ENCODE data around the gene TTLL5. TPM values are rescaled to one million over a fixed set of nuclear protein-coding genes. Genes with fewer than 3 reads are reported as not detected.

Gene TTLL5
- total and polyA plus RNA-seq, 10 of the 15 experiments (the other 5 are each of a cell fraction or from before 2014, with no cell fraction given), result 3.2 to 25.9 (median 13.8) TPM

- DNase-seq (ENCODE audit: low read depth, low spot score) (no peak), ATAC-seq (peak; percentile 52), FAIRE-seq (no peak)
- Histone ChIP-seq H3K9ac (ENCODE audit: control insufficient read depth, insufficient read depth, low read length) (no peak overlapping the region), H3K4me3 (peak overlapping the region; percentile 26; the same call in 1 of the 2 replicates), H3K27me3 (replicated peaks in 1 of 2; ENCODE audit: control insufficient read depth in 2 of 2, insufficient read depth in 2 of 2, low read length in 1 of 2) (no peaks in the 10 kb centered on the region), H3K36me3 (ENCODE audit: control insufficient read depth in 2 of 2, insufficient read depth in 2 of 2, low read length in 1 of 2) (no peaks in the 10 kb centered on the region; a peak in 2 of 4 replicates), H3K9me3 (replicated peaks; ENCODE audit: control insufficient read depth, insufficient read depth, low read length) (no peaks in the 10 kb centered on the region; the same call in 2 of the 3 replicates), H3K79me2 (ENCODE audit: control insufficient read depth, insufficient read depth, low read length) (no peaks in the 10 kb centered on the region), H3K27ac (ENCODE audit: control insufficient read depth, insufficient read depth) (no peak overlapping the region), H4K20me1 (ENCODE audit: control insufficient read depth, insufficient read depth) (no peaks in the 10 kb centered on the region), H2AFZ (ENCODE audit: control insufficient read depth, low read depth, low read length) (no peak overlapping the region), H3K4me2 (ENCODE audit: control insufficient read depth, insufficient read depth) (no peak overlapping the region), H3K4me1 (ENCODE audit: control insufficient read depth, insufficient read depth, low read length) (peaks cover 10% of the 10 kb centered on the region; the same call in 1 of the 2 replicates)
- ChIA-PET CTCF (interaction anchor here (1.0 to 1.5 kb wide), 9 partner anchors 9 to 308 kb away, joined by 3 to 6 read pairs (median 4); no protein-coding TSS in a partner anchor), RAD21 (ENCODE audit: unreplicated experiment) (interaction anchor here (0.9 to 1.6 kb wide), 4 partner anchors 19 to 310 kb away, joined by 3 to 6 read pairs (median 4); no protein-coding TSS in a partner anchor), SMC1A (ENCODE audit: uncharacterized antibody, unreplicated experiment) (interaction anchor here (0.9 to 2.6 kb wide), 11 partner anchors 10 to 310 kb away, joined by 3 to 10 read pairs (median 4); partner anchors contain the start of gene TTLL5), POLR2A (interaction anchor here (0.6 to 2.3 kb wide), 3 partner anchors 9 to 823 kb away, joined by 3 to 18 read pairs (median 3); partner anchors contain the start of genes ERG28 and TTLL5)
- no TSS peak for BruUV-seq (replicated peaks)
- 0% methylated on average over 1 of the region's 1 CpG for WGBS (ENCODE audit: insufficient coverage, insufficient replicate concordance, low lambda C conversion rate, missing lambda C conversion rate)
- in situ Hi-C loops (cut with MboI) (no loop called here), intact Hi-C loops (cut with micrococcal nuclease; ENCODE audit: unreplicated experiment) (no loop called here)
- no peak for TF ChIP-seq NBN (IDR thresholded peaks at IDR 0.05)
- TF ChIP-seq JUNB (IDR thresholded peaks at IDR 0.05), result peak; percentile 67; the same call in 1 of the 2 replicates
- no peak for TF ChIP-seq WRNIP1 (IDR thresholded peaks at IDR 0.05; ENCODE audit: borderline replicate concordance, low read depth, low read length)
These were observed 11.7 kb downstream of the TTLL5 start for GRCh38 chr14:75672605-75673192.

DNA sequence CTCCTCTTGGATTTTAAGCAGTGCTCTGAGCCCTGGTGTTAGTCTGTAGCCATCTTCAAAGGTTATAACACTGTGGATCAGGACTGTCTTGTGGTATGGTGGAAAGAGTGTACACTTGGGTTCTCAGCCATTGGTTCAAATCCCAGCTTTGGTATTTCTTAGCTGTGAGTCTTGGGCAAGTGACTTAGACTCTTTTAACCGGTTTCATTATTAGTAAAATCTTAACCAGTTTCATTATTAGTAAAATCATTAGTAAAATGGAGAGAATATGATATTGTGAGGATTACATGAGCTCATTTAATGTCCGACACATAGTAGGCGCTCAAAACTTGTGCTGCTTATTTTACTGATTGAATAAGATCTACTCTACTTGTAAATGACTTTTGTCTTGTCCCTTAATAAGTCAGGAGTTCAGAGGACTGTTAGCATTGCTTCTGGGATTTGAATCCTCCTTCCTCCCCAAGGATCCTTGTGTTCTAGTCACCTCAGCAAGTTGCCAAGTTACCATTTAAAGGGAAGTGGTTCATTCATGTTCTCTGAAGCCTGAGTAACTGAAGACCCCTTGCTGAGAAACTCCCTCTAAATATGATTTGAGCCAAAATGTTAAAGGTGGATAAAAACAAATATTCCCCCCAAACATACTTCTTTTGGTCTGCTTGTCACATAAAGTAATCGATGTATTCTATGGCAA lies 12.4 kb downstream of the TTLL5 start:
- ChIA-PET POLR2A (interaction anchor here (0.6 to 2.3 kb wide), 3 partner anchors 10 to 822 kb away, joined by 3 to 18 read pairs (median 3); partner anchors contain the start of genes ERG28 and TTLL5), CTCF (interaction anchor here (1.0 to 1.5 kb wide), 7 partner anchors 9 to 307 kb away, joined by 3 to 6 read pairs (median 5); no protein-coding TSS in a partner anchor), RAD21 (ENCODE audit: unreplicated experiment) (interaction anchor here (0.9 to 1.6 kb wide), 4 partner anchors 19 to 309 kb away, joined by 3 to 6 read pairs (median 4); no protein-coding TSS in a partner anchor), SMC1A (ENCODE audit: uncharacterized antibody, unreplicated experiment) (interaction anchor here (0.8 to 2.6 kb wide), 10 partner anchors 10 to 309 kb away, joined by 3 to 10 read pairs (median 4); partner anchors contain the start of gene TTLL5)
- no peaks in the 10 kb centered on the region for H3K79me2 ChIP-seq (ENCODE audit: control insufficient read depth, insufficient read depth, low read length)
- 0 out of 2 replicates have a peak overlapping the region, but pooled peaks have one; percentile 26 for H3K4me3 ChIP-seq
- H3K4me2 ChIP-seq (ENCODE audit: control insufficient read depth, insufficient read depth), result peak overlapping the region; percentile 10; the same call in 1 of the 2 replicates
- no peaks in the 10 kb centered on the region; the same call in 2 of the 3 replicates for H3K9me3 ChIP-seq (replicated peaks; ENCODE audit: control insufficient read depth, insufficient read depth, low read length)
- in situ Hi-C loops (cut with MboI), result no loop called here
- ATAC-seq, result peak; percentile 93
- peaks cover 10% of the 10 kb centered on the region; the same call in 1 of the 2 replicates for H3K4me1 ChIP-seq (ENCODE audit: control insufficient read depth, insufficient read depth, low read length)
- no peaks in the 10 kb centered on the region; a peak in 2 of 4 replicates for H3K36me3 ChIP-seq (ENCODE audit: control insufficient read depth in 2 of 2, insufficient read depth in 2 of 2, low read length in 1 of 2)
- DNase-seq (ENCODE audit: low read depth, low spot score), result peak; percentile 39
- intact Hi-C loops (cut with micrococcal nuclease; ENCODE audit: unreplicated experiment), result no loop called here
- no peak overlapping the region for H2AFZ ChIP-seq (ENCODE audit: control insufficient read depth, low read depth, low read length)
- no peaks in the 10 kb centered on the region for H4K20me1 ChIP-seq (ENCODE audit: control insufficient read depth, insufficient read depth)
- H3K27me3 ChIP-seq (replicated peaks in 1 of 2; ENCODE audit: control insufficient read depth in 2 of 2, insufficient read depth in 2 of 2, low read length in 1 of 2), result no peaks in the 10 kb centered on the region
- H3K27ac ChIP-seq (ENCODE audit: control insufficient read depth, insufficient read depth), result no peak overlapping the region
- no TSS peak for BruUV-seq (replicated peaks)
- FAIRE-seq, result peak; percentile 95
- no peak overlapping the region for H3K9ac ChIP-seq (ENCODE audit: control insufficient read depth, insufficient read depth, low read length)
- WGBS (ENCODE audit: insufficient coverage, insufficient replicate concordance, low lambda C conversion rate, missing lambda C conversion rate), result 26% methylated on average over 4 of the region's 4 CpGs
- TF ChIP-seq NBN (IDR thresholded peaks at IDR 0.05) (no peak), ZZZ3 (IDR thresholded peaks at IDR 0.05; ENCODE audit: control insufficient read depth, insufficient read length, low read depth) (no peak), CTCF (IDR thresholded peaks at IDR 0.05 in 2 of 3, conservative IDR thresholded peaks at IDR 0.05 in 1 of 3; ENCODE audit: control insufficient read depth in 2 of 3, extremely low read depth in 1 of 3, insufficient read depth in 1 of 3, low read depth in 3 of 3, low read length in 3 of 3) (no peak), HDAC2 (IDR thresholded peaks at IDR 0.05) (no peak)
- TF ChIP-seq, protein P1, sequence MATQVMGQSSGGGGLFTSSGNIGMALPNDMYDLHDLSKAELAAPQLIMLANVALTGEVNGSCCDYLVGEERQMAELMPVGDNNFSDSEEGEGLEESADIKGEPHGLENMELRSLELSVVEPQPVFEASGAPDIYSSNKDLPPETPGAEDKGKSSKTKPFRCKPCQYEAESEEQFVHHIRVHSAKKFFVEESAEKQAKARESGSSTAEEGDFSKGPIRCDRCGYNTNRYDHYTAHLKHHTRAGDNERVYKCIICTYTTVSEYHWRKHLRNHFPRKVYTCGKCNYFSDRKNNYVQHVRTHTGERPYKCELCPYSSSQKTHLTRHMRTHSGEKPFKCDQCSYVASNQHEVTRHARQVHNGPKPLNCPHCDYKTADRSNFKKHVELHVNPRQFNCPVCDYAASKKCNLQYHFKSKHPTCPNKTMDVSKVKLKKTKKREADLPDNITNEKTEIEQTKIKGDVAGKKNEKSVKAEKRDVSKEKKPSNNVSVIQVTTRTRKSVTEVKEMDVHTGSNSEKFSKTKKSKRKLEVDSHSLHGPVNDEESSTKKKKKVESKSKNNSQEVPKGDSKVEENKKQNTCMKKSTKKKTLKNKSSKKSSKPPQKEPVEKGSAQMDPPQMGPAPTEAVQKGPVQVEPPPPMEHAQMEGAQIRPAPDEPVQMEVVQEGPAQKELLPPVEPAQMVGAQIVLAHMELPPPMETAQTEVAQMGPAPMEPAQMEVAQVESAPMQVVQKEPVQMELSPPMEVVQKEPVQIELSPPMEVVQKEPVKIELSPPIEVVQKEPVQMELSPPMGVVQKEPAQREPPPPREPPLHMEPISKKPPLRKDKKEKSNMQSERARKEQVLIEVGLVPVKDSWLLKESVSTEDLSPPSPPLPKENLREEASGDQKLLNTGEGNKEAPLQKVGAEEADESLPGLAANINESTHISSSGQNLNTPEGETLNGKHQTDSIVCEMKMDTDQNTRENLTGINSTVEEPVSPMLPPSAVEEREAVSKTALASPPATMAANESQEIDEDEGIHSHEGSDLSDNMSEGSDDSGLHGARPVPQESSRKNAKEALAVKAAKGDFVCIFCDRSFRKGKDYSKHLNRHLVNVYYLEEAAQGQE (IDR thresholded peaks at IDR 0.05; ENCODE audit: low read depth, low read length), result no peak
